HEK293 (cell line): Measurements from ENCODE around the gene CCDC136.

Experiments used
- CTCF ChIP-seq: fragments of 450-650 bp; formaldehyde crosslinking; IDR thresholded peaks from 2 replicates; pipeline ENCODE4 v1.5.1; 2016; ENCODE audit warnings: missing biosample characterization, missing genetic modification characterization
- ZNF175 ChIP-seq: fragments of 450-650 bp; formaldehyde crosslinking; IDR thresholded peaks from 2 replicates; pipeline ENCODE4 v1.5.1; 2016; ENCODE audit warnings: missing biosample characterization, missing genetic modification characterization
- ZNF223 ChIP-seq: fragments of 450-650 bp; formaldehyde crosslinking; IDR thresholded peaks from 2 replicates; pipeline ENCODE4 v1.5.1; 2016; ENCODE audit warnings: missing biosample characterization, missing genetic modification characterization
- ZNF660 ChIP-seq: fragments of 450-650 bp; IDR thresholded peaks from 2 replicates; pipeline ENCODE4 v1.5.1; 2018; ENCODE audit warnings: missing biosample characterization, mild to moderate bottlenecking, missing genetic modification characterization

GRCh38 chr7:128846781-128847444, 55.1 kb downstream of the CCDC136 start:
- TF ChIP-seq ZNF175 (tag by site-specific recombination) (no peak), ZNF660 (tag by site-specific recombination) (no peak), CTCF (tag by site-specific recombination) (no peak), ZNF223 (no peak)
